Gastroesophageal sphincter (tissue), 4 donors: ENCODE results near the gene DNAH7. TPM values are rescaled to one million over a fixed set of nuclear protein-coding genes. Genes with fewer than 3 reads are reported as not detected.

Source experiments
- ATAC-seq: fragments of 150-250 bp; one replicate; pipeline ENCODE4 v1.9.1; 2016; ENCODE audit warnings: mild to moderate bottlenecking, moderate library complexity
- H3K27ac ChIP-seq, 4 donors: fragments of 200-600 bp; sonication (generic) in 3 of 4; 1 replicate in 3 of 4; 2 replicates in 1 of 4; pipeline ENCODE4 v1.5.1; 2016 to 2019
- H3K27me3 ChIP-seq: fragments of 200-600 bp; sonication (generic); one replicate; pipeline ENCODE4 v1.5.1; 2019
- H3K36me3 ChIP-seq, 2 donors: fragments of 200-600 bp; sonication (generic); one replicate each; pipeline ENCODE4 v1.5.1; 2019; ENCODE audit warnings: control low read depth in 1 of 2
- H3K4me1 ChIP-seq, 3 donors: fragments of 200-600 bp; sonication (generic); 1 replicate in 2 of 3; 2 replicates in 1 of 3; pipeline ENCODE4 v1.5.1; 2016 to 2019; ENCODE audit warnings: control low read depth in 2 of 3
- H3K4me3 ChIP-seq, 2 donors: fragments of 200-600 bp; sonication (generic); one replicate each; pipeline ENCODE4 v1.5.1; 2019; ENCODE audit warnings: mild to moderate bottlenecking in 1 of 2, moderate library complexity in 1 of 2
- H3K9me3 ChIP-seq, 3 donors: fragments of 200-600 bp; sonication (generic); one replicate each; pipeline ENCODE4 v1.5.1; 2017 to 2019; ENCODE audit warnings: control low read depth in 2 of 3
- CTCF ChIP-seq, 4 experiments: fragments of 200-600 bp in 2 of 4; fragments of 450-650 bp in 2 of 4; sonication (generic) in 1 of 4; IDR thresholded peaks; one replicate each; pipeline ENCODE4 v1.5.1; 2017 to 2019; ENCODE audit warnings: antibody characterized with exemption in 4 of 4, mild to moderate bottlenecking in 2 of 4, moderate library complexity in 2 of 4
- EP300 ChIP-seq: sonication (generic); formaldehyde crosslinking; IDR thresholded peaks from one replicate; pipeline ENCODE4 v1.6.1; 2017; ENCODE audit warnings: antibody characterized with exemption, mild to moderate bottlenecking
- POLR2A ChIP-seq, 2 donors: fragments of 450-650 bp; IDR thresholded peaks; one replicate each; pipeline ENCODE4 v1.6.1; 2017; ENCODE audit warnings: antibody characterized with exemption in 2 of 2, mild to moderate bottlenecking in 2 of 2, moderate library complexity in 1 of 2
- POLR2AphosphoS5 ChIP-seq: sonication (generic); formaldehyde crosslinking; IDR thresholded peaks from one replicate; pipeline ENCODE4 v1.6.1; 2017; ENCODE audit warnings: antibody characterized with exemption
- WGBS, 2 donors: methylation state at CpG; one replicate each; pipeline ENCODE4 v1.1.5; 2018; ENCODE audit warnings: low coverage in 1 of 2; 5-methylcytosine and 5-hydroxymethylcytosine counted together
- total RNA-seq, 4 donors: library from RNA; depleted of rRNA; stranded (reverse); fragments of >200 nt; gene quantifications; one replicate each; pipeline ENCODE4 v1.1.0, GENCODE V29; 2016

Gene DNAH7
- total RNA-seq, 4 donors from 2014 or later: 0.40 to 1.3 (median 0.65) TPM

GRCh38 chr2:195985741-195986140 lies 82.9 kb downstream of the DNAH7 start:
- TF ChIP-seq EP300: no peak
- no peak for TF ChIP-seq POLR2AphosphoS5
- no peak for TF ChIP-seq CTCF (IDR thresholded peaks at IDR 0.05)
- TF ChIP-seq POLR2A (IDR thresholded peaks at IDR 0.05): no peak
- H3K9me3 ChIP-seq: no peaks in the 10 kb centered on the region
- H3K4me1 ChIP-seq: peaks cover 0 to 5% (median 0%) of the 10 kb centered on the region in 3 donors
- H3K36me3 ChIP-seq: no peaks in the 10 kb centered on the region
- H3K27ac ChIP-seq: no peak overlapping the region
- 45 to 66% methylated on average over 3 of the region's 3 CpGs for WGBS, 2 donors
- H3K27me3 ChIP-seq: no peaks in the 10 kb centered on the region
- no peak overlapping the region for H3K4me3 ChIP-seq
- no peak for ATAC-seq

- ATAC-seq: no peak
- H3K4me1 ChIP-seq: peaks cover 0 to 5% (median 0%) of the 10 kb centered on the region in 3 donors
- H3K4me3 ChIP-seq: no peak overlapping the region
- 0 to 24% methylated on average over 1 to 2 of the region's 2 CpGs for WGBS, 2 donors
- no peaks in the 10 kb centered on the region for H3K27me3 ChIP-seq
- TF ChIP-seq POLR2AphosphoS5 (no peak), EP300 (no peak), CTCF (IDR thresholded peaks at IDR 0.05) (no peak), POLR2A (IDR thresholded peaks at IDR 0.05) (no peak)
- H3K36me3 ChIP-seq: no peaks in the 10 kb centered on the region
- H3K27ac ChIP-seq: no peak overlapping the region
- H3K9me3 ChIP-seq: peaks cover 0 to 1% (median 0%) of the 10 kb centered on the region in 3 donors
Measured at GRCh38 chr2:195984923-195985726, 83.5 kb downstream of the DNAH7 start.

- H3K36me3 ChIP-seq: no peaks in the 10 kb centered on the region
- no peak overlapping the region for H3K27ac ChIP-seq
- 34 to 37% methylated on average over 2 of the region's 2 CpGs for WGBS, 2 donors
- no peak for TF ChIP-seq POLR2AphosphoS5
- TF ChIP-seq CTCF (IDR thresholded peaks at IDR 0.05): no peak
- no peak for TF ChIP-seq POLR2A (IDR thresholded peaks at IDR 0.05)
- no peak for TF ChIP-seq EP300
- no peak for ATAC-seq
- H3K27me3 ChIP-seq: no peaks in the 10 kb centered on the region
- H3K4me3 ChIP-seq: no peak overlapping the region
- no peaks in the 10 kb centered on the region for H3K4me1 ChIP-seq
- H3K9me3 ChIP-seq: no peaks in the 10 kb centered on the region
Measured at GRCh38 chr2:195967336-195967735, 101.3 kb downstream of the DNAH7 start.

- no peaks in the 10 kb centered on the region for H3K27me3 ChIP-seq
- H3K36me3 ChIP-seq: no peaks in the 10 kb centered on the region
- TF ChIP-seq POLR2A (IDR thresholded peaks at IDR 0.05) (no peak), EP300 (no peak), CTCF (IDR thresholded peaks at IDR 0.05) (no peak), POLR2AphosphoS5 (no peak)
- no peak overlapping the region for H3K27ac ChIP-seq
- no peaks in the 10 kb centered on the region for H3K4me1 ChIP-seq
- H3K9me3 ChIP-seq: no peaks in the 10 kb centered on the region
- no peak for ATAC-seq
- H3K4me3 ChIP-seq: no peak overlapping the region
- 74 to 88% methylated on average over 4 to 5 of the region's 5 CpGs for WGBS, 2 donors
Measured at GRCh38 chr2:195961873-195962272, 106.8 kb downstream of the DNAH7 start.

GRCh38 chr2:195959341-195959740 lies 109.3 kb downstream of the DNAH7 start:
- ATAC-seq: no peak
- WGBS, 2 donors: 95 to 100% methylated on average over 1 to 2 of the region's 2 CpGs
- Histone ChIP-seq H3K36me3 (no peaks in the 10 kb centered on the region), H3K4me1 (no peaks in the 10 kb centered on the region), H3K27me3 (no peaks in the 10 kb centered on the region), H3K4me3 (no peak overlapping the region), H3K27ac (no peak overlapping the region), H3K9me3 (no peaks in the 10 kb centered on the region)
- TF ChIP-seq POLR2AphosphoS5 (no peak), EP300 (no peak), CTCF (IDR thresholded peaks at IDR 0.05) (no peak), POLR2A (IDR thresholded peaks at IDR 0.05) (no peak)
